HEK293 (cell line): ENCODE measurements around the gene NUP35.

Experiments
- CTCF ChIA-PET: fragments of 350-600 bp; formaldehyde crosslinking; extraction: SDS; loops from one replicate; lab custom pipeline; 2021; ENCODE audit warnings: antibody characterized with exemption; lab: Yijun Ruan, JAX
- POLR2A ChIA-PET: fragments of 300-600 bp; formaldehyde crosslinking; extraction: SDS; loops from one replicate; lab custom pipeline; 2020; ENCODE audit warnings: antibody characterized with exemption, inconsistent platforms; lab: Yijun Ruan, JAX
- H3K27ac ChIP-seq: fragments of 200-500 bp; sonication (Bioruptor generic); 2 replicates; pipeline ENCODE4 v1.5.1; 2014; ENCODE audit warnings: low read depth, low read length, control low read depth, inconsistent platforms; ENCODE audit errors: extremely low read depth
- H3K36me3 ChIP-seq, 2 experiments: fragments of 200-500 bp in 1 of 2; sonication (Bioruptor generic) in 1 of 2; 1 replicate in 1 of 2; 2 replicates in 1 of 2; pipeline ENCODE4 v1.5.1; 2014 to 2017; ENCODE audit warnings: inconsistent platforms in 2 of 2, low read length in 2 of 2; ENCODE audit not compliant: control insufficient read depth in 2 of 2, insufficient read depth in 1 of 2
- H3K4me1 ChIP-seq: fragments of 200-500 bp; sonication (Bioruptor generic); 2 replicates; pipeline ENCODE4 v1.5.1; 2014; ENCODE audit warnings: mild to moderate bottlenecking, low read length, inconsistent platforms; ENCODE audit not compliant: control insufficient read depth, insufficient read depth
- H3K4me3 ChIP-seq: 2 replicates; pipeline ENCODE4 v1.5.1; 2011; ENCODE audit warnings: low read depth, mild to moderate bottlenecking, control low read depth, low read length, moderate library complexity
- H3K9me3 ChIP-seq: fragments of 200-500 bp; sonication (Bioruptor generic); 2 replicates; pipeline ENCODE4 v1.5.1; 2014; ENCODE audit warnings: low read depth, low read length, inconsistent platforms; ENCODE audit not compliant: control insufficient read depth, insufficient read depth
- GLIS1 ChIP-seq: fragments of 450-650 bp; formaldehyde crosslinking; IDR thresholded peaks from 2 replicates; pipeline ENCODE4 v1.5.1; 2016; ENCODE audit warnings: missing biosample characterization, missing genetic modification characterization
- HOXC10 ChIP-seq: sonication (generic); formaldehyde crosslinking; IDR thresholded peaks from 2 replicates; pipeline ENCODE4 v1.8.1; 2023; ENCODE audit warnings: mild to moderate bottlenecking, missing genetic modification reagents
- KLF9 ChIP-seq: fragments of 450-650 bp; formaldehyde crosslinking; IDR thresholded peaks from 2 replicates; pipeline ENCODE4 v1.5.1; 2016; ENCODE audit warnings: missing biosample characterization, missing genetic modification characterization, low read depth
- SETDB1 ChIP-seq: IDR thresholded peaks from one replicate; pipeline ENCODE4 v1.6.1; 2017; ENCODE audit warnings: mild to moderate bottlenecking, low read length, moderate library complexity, mixed read lengths; ENCODE audit not compliant: insufficient read length
- SP7 ChIP-seq: fragments of 450-650 bp; formaldehyde crosslinking; IDR thresholded peaks from 2 replicates; pipeline ENCODE4 v1.5.1; 2016; ENCODE audit warnings: missing biosample characterization, missing genetic modification characterization
- ZBTB21 ChIP-seq: fragments of 450-650 bp; formaldehyde crosslinking; IDR thresholded peaks from 2 replicates; pipeline ENCODE4 v1.5.1; 2017; ENCODE audit warnings: missing biosample characterization, missing genetic modification characterization
- ZBTB26 ChIP-seq: fragments of 450-650 bp; formaldehyde crosslinking; optimal IDR thresholded peaks from 2 replicates; pipeline ENCODE3; 2016; ENCODE audit warnings: missing biosample characterization, mild to moderate bottlenecking, missing genetic modification characterization
- ZBTB44 ChIP-seq: fragments of 450-650 bp; IDR thresholded peaks from 2 replicates; pipeline ENCODE4 v1.5.1; 2018; ENCODE audit warnings: missing biosample characterization, mild to moderate bottlenecking, missing genetic modification characterization
- ZEB2 ChIP-seq: fragments of 450-650 bp; formaldehyde crosslinking; IDR thresholded peaks from 2 replicates; pipeline ENCODE4 v1.5.1; 2016; ENCODE audit warnings: missing biosample characterization, missing genetic modification characterization
- ZNF114 ChIP-seq: fragments of 450-650 bp; formaldehyde crosslinking; IDR thresholded peaks from 2 replicates; pipeline ENCODE4 v1.5.0; 2017; ENCODE audit warnings: missing biosample characterization, missing genetic modification characterization
- ZNF155 ChIP-seq: fragments of 450-650 bp; formaldehyde crosslinking; IDR thresholded peaks from 2 replicates; pipeline ENCODE4 v1.5.1; 2016; ENCODE audit warnings: missing biosample characterization, missing genetic modification characterization
- ZNF211 ChIP-seq: fragments of 450-650 bp; formaldehyde crosslinking; IDR thresholded peaks from 2 replicates; pipeline ENCODE4 v1.5.1; 2016; ENCODE audit warnings: low read depth, missing biosample characterization, missing genetic modification characterization
- ZNF26 ChIP-seq: fragments of 450-650 bp; formaldehyde crosslinking; IDR thresholded peaks from 2 replicates; pipeline ENCODE4 v1.5.1; 2016; ENCODE audit warnings: missing biosample characterization, missing genetic modification characterization
- ZNF266 ChIP-seq: fragments of 450-650 bp; formaldehyde crosslinking; IDR thresholded peaks from 2 replicates; pipeline ENCODE4 v1.5.1; 2016; ENCODE audit warnings: missing biosample characterization, missing genetic modification characterization, low read depth
- ZNF366 ChIP-seq: fragments of 450-650 bp; formaldehyde crosslinking; conservative IDR thresholded peaks from 2 replicates; pipeline ENCODE4 v1.5.1; 2016; ENCODE audit warnings: missing biosample characterization, missing genetic modification characterization
- ZNF48 ChIP-seq: fragments of 450-650 bp; formaldehyde crosslinking; IDR thresholded peaks from 2 replicates; pipeline ENCODE4 v1.5.1; 2016; ENCODE audit warnings: missing biosample characterization, missing genetic modification characterization
- ZNF548 ChIP-seq: fragments of 450-650 bp; formaldehyde crosslinking; IDR thresholded peaks from 2 replicates; pipeline ENCODE4 v1.5.1; 2016; ENCODE audit warnings: missing biosample characterization, missing genetic modification characterization
- ZNF660 ChIP-seq: fragments of 450-650 bp; IDR thresholded peaks from 2 replicates; pipeline ENCODE4 v1.5.1; 2018; ENCODE audit warnings: missing biosample characterization, mild to moderate bottlenecking, missing genetic modification characterization
- ZNF747 ChIP-seq: fragments of 450-650 bp; formaldehyde crosslinking; IDR thresholded peaks from 2 replicates; pipeline ENCODE4 v1.5.1; 2016; ENCODE audit warnings: missing biosample characterization, missing genetic modification characterization
- ZNF768 ChIP-seq: fragments of 450-650 bp; formaldehyde crosslinking; IDR thresholded peaks from 2 replicates; pipeline ENCODE4 v1.5.1; 2018; ENCODE audit warnings: missing biosample characterization, mild to moderate bottlenecking, missing genetic modification characterization
- ZNF791 ChIP-seq: fragments of 450-650 bp; formaldehyde crosslinking; IDR thresholded peaks from 2 replicates; pipeline ENCODE4 v1.5.1; 2016; ENCODE audit warnings: missing biosample characterization, missing genetic modification characterization
- TF ChIP-seq, protein P1 (sequence below): fragments of 450-650 bp; formaldehyde crosslinking; IDR thresholded peaks from 2 replicates; pipeline ENCODE4 v1.5.1; 2016; ENCODE audit warnings: missing biosample characterization, missing genetic modification characterization
- TF ChIP-seq, protein P2 (sequence below): fragments of 450-650 bp; formaldehyde crosslinking; IDR thresholded peaks from 2 replicates; pipeline ENCODE4 v1.5.1; 2017; ENCODE audit warnings: missing biosample characterization, missing genetic modification characterization

Gene NUP35

GRCh38 chr2:183126635-183127034 is 2.4 kb downstream of the NUP35 start (continued):
- TF ChIP-seq ZEB2 (tag by site-specific recombination) = no peak
- no peak for TF ChIP-seq SETDB1
- no peak for TF ChIP-seq SP7 (tag by site-specific recombination)
- TF ChIP-seq ZNF114 = no peak
- no peak for TF ChIP-seq ZNF548 (tag by site-specific recombination)

DNA sequence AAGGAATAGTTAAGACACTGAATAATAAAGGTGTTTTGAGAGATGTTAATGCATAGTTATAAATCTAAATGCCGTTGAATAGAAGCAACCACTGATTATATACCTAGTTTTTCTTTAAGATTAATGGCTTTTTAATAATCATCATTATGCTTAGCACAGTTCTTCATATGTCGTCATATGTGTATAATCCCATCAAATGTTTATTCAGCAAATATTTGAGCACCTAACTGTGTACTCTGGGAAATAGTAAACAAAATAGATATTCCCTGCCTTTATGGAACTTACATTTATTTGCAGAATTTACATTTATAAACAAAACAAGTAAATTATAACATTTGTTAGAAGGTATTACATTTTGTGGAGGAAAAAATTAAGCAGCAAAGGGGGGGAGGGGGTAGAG is 9.8 kb downstream of the NUP35 start:
- POLR2A ChIA-PET = no interaction called here
- no peaks in the 10 kb centered on the region for H3K4me1 ChIP-seq
- no peak overlapping the region for H3K4me3 ChIP-seq
- no peaks in the 10 kb centered on the region for H3K9me3 ChIP-seq
- CTCF ChIA-PET = no interaction called here
- H3K36me3 ChIP-seq = peaks cover 31 to 52% of the 10 kb centered on the region in 2 experiments
- no peak overlapping the region for H3K27ac ChIP-seq
- no peak for TF ChIP-seq ZNF26 (tag by site-specific recombination)
- TF ChIP-seq ZNF155 = no peak
- no peak for TF ChIP-seq ZNF266
- TF ChIP-seq KLF9 (tag by site-specific recombination) = no peak
- no peak for TF ChIP-seq HOXC10 (CRISPR knock-in tag)
- TF ChIP-seq ZNF768 (tag by site-specific recombination) = no peak
- TF ChIP-seq ZBTB26 (tag by site-specific recombination) = no peak
- TF ChIP-seq ZNF747 (tag by site-specific recombination) = no peak
- TF ChIP-seq ZBTB44 = no peak
- no peak for TF ChIP-seq ZNF48 (tag by site-specific recombination)
- TF ChIP-seq, protein P1, sequence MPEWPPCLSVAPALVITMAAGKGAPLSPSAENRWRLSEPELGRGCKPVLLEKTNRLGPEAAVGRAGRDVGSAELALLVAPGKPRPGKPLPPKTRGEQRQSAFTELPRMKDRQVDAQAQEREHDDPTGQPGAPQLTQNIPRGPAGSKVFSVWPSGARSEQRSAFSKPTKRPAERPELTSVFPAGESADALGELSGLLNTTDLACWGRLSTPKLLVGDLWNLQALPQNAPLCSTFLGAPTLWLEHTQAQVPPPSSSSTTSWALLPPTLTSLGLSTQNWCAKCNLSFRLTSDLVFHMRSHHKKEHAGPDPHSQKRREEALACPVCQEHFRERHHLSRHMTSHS (tag by site-specific recombination) = no peak
- TF ChIP-seq ZNF791 (tag by site-specific recombination) = no peak
- no peak for TF ChIP-seq GLIS1 (tag by site-specific recombination)
- no peak for TF ChIP-seq ZBTB21
- TF ChIP-seq ZNF366 = no peak
- TF ChIP-seq ZNF211 (tag by site-specific recombination) = no peak
- TF ChIP-seq, protein P2, sequence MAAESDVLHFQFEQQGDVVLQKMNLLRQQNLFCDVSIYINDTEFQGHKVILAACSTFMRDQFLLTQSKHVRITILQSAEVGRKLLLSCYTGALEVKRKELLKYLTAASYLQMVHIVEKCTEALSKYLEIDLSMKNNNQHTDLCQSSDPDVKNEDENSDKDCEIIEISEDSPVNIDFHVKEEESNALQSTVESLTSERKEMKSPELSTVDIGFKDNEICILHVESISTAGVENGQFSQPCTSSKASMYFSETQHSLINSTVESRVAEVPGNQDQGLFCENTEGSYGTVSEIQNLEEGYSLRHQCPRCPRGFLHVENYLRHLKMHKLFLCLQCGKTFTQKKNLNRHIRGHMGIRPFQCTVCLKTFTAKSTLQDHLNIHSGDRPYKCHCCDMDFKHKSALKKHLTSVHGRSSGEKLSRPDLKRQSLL (tag by site-specific recombination) = no peak
- TF ChIP-seq ZNF660 = no peak
